Uterus (tissue), 2 donors: Measurements from ENCODE around the gene SP1.

Experiments
- POLR2A ChIP-seq, 2 donors: fragments of 450-650 bp; IDR thresholded peaks; one replicate each; pipeline ENCODE4 v1.6.1; 2016; ENCODE audit warnings: antibody characterized with exemption in 2 of 2, mild to moderate bottlenecking in 1 of 2, moderate library complexity in 1 of 2
- TF ChIP-seq, protein P1 (sequence below), 4 experiments: fragments of 200-600 bp in 2 of 4; fragments of 450-650 bp in 2 of 4; sonication (generic) in 2 of 4; IDR thresholded peaks; one replicate each; pipeline ENCODE4 v1.5.1; 2016 to 2019; ENCODE audit warnings: antibody characterized with exemption in 4 of 4, mild to moderate bottlenecking in 2 of 4, moderate library complexity in 1 of 4

DNA sequence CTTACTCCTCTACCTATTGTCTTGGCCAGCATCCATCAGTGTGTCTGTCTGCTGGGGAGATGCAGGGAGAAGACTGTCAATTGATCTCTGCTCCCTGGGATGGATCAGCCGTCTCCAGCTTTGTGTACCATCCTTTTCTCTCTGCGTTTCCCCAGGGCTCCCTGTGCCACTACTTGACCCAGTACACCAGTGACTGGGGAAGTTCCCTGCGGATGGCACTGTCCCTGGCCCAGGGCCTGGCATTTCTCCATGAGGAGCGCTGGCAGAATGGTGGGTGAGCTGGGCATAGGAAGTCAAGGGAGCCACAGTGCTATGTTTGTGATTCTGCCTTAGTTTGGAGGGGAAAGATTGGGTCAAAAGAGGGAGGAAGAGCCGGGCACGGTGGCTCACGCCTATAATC, 48.8 kb downstream of the SP1 start:
- no peak for TF ChIP-seq POLR2A (IDR thresholded peaks at IDR 0.05)
- TF ChIP-seq, protein P1, sequence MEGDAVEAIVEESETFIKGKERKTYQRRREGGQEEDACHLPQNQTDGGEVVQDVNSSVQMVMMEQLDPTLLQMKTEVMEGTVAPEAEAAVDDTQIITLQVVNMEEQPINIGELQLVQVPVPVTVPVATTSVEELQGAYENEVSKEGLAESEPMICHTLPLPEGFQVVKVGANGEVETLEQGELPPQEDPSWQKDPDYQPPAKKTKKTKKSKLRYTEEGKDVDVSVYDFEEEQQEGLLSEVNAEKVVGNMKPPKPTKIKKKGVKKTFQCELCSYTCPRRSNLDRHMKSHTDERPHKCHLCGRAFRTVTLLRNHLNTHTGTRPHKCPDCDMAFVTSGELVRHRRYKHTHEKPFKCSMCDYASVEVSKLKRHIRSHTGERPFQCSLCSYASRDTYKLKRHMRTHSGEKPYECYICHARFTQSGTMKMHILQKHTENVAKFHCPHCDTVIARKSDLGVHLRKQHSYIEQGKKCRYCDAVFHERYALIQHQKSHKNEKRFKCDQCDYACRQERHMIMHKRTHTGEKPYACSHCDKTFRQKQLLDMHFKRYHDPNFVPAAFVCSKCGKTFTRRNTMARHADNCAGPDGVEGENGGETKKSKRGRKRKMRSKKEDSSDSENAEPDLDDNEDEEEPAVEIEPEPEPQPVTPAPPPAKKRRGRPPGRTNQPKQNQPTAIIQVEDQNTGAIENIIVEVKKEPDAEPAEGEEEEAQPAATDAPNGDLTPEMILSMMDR (IDR thresholded peaks at IDR 0.05) = no peak
